Progenitor cell of endocrine pancreas (in vitro differentiated cells): ENCODE results near the gene ZNF552. TPM values are rescaled to one million over a fixed set of nuclear protein-coding genes. Genes with fewer than 3 reads are reported as not detected.
"Not testable (repeated sequence)": the region's sequence is repeated elsewhere in the genome, so short reads cannot be mapped to it uniquely, and the experiment has no call there.

Source experiments
- DNase-seq: peaks from one replicate; pipeline ENCODE4 v3.0.0; 2021; ENCODE audit warnings: low spot score; ENCODE audit not compliant: unreplicated experiment
- H3K27ac Mint-ChIP-seq: 2 replicates; pipeline ENCODE4 v1.8.0; 2021; ENCODE audit warnings: mild to moderate bottlenecking, moderate library complexity, mixed read lengths
- H3K27me3 Mint-ChIP-seq: 2 replicates; pipeline ENCODE4 v1.8.0; 2021; ENCODE audit warnings: mixed read lengths
- H3K36me3 Mint-ChIP-seq: 2 replicates; pipeline ENCODE4 v1.8.0; 2022; ENCODE audit warnings: mixed read lengths; ENCODE audit not compliant: insufficient read depth
- H3K4me1 Mint-ChIP-seq: 2 replicates; pipeline ENCODE4 v1.8.0; 2021; ENCODE audit warnings: low read depth, mixed read lengths
- H3K4me3 Mint-ChIP-seq: 2 replicates; pipeline ENCODE4 v1.8.0; 2021; ENCODE audit warnings: low read depth, mild to moderate bottlenecking, moderate library complexity, mixed read lengths
- H3K9me3 Mint-ChIP-seq: 2 replicates; pipeline ENCODE4 v1.8.0; 2021; ENCODE audit warnings: low read depth, mixed read lengths
- CTCF ChIP-seq: fragments of 200-600 bp; sonication (generic); IDR thresholded peaks from one replicate; pipeline ENCODE4 v1.5.0; 2021; ENCODE audit warnings: antibody characterized with exemption, mild to moderate bottlenecking; ENCODE audit not compliant: unreplicated experiment
- total RNA-seq: library from RNA; stranded (reverse); gene quantifications from 2 replicates; pipeline ENCODE4 v1.2.1, GENCODE V29; 2021

ZNF552 gene
- total RNA-seq, 1 donor from 2014 or later, result 27.9 TPM

DNA sequence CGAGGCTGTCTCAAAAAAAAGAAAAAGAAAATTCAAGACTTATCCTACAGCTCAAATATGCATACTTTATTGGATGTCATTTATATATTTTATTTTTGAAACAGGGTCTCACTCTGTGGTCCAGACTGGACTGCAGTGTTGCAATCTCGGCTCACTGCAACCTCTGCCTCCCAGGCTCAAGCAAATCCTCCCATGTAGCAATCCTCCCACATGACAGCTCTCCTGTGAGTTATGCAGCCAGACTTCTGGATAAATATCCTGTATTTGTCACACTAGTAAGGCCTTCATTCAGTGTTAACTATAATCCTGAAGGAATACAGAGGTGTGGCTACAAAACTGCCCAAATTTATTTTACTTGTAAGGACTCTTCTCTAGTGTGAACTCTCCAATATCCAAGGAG lies 7.2 kb downstream of the ZNF552 start:
- Mint-ChIP-seq H3K27ac (no peak overlapping the region), H3K36me3 (peaks cover 27% of the 10 kb centered on the region), H3K27me3 (no peaks in the 10 kb centered on the region), H3K4me1 (peaks cover 50% of the 10 kb centered on the region), H3K9me3 (no peaks in the 10 kb centered on the region), H3K4me3 (no peak overlapping the region)
- DNase-seq, result no peak
- TF ChIP-seq CTCF, result no peak

- no peak for TF ChIP-seq CTCF
- H3K9me3 Mint-ChIP-seq, result no peaks in the 10 kb centered on the region
- DNase-seq, result peak; percentile 34
These were observed 11.0 kb downstream of the ZNF552 start for GRCh38 chr19:57803594-57804325.

DNA sequence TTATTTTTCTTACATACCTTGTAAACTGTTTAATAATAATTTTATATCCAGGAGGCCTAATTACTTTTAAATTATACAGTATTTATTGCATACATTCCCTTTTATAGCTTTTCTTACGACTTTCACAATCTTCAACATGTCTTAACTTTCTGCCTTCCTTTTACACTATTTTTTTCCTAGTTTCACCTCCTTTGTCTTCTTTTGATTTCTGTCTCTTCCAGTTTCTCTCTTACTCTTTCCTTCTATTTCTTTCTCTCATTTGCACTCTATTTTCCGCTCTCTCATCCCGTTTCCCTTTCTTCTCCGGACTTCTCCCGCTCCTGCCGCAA lies 11.5 kb downstream of the ZNF552 start:
- Mint-ChIP-seq H3K27me3 (no peaks in the 10 kb centered on the region), H3K4me1 (peaks cover 47% of the 10 kb centered on the region), H3K36me3 (peaks cover 23% of the 10 kb centered on the region), H3K27ac (peak overlapping the region; percentile 97), H3K9me3 (no peaks in the 10 kb centered on the region), H3K4me3 (peak overlapping the region; percentile 80)
- DNase-seq, result no peak
- TF ChIP-seq CTCF, result no peak

More at GRCh38 chr19:57803594-57804325, 11.0 kb downstream of the ZNF552 start:
- H3K36me3 Mint-ChIP-seq, result peaks cover 24% of the 10 kb centered on the region
- H3K4me1 Mint-ChIP-seq, result peaks cover 47% of the 10 kb centered on the region
- H3K27ac Mint-ChIP-seq, result peak overlapping the region; percentile 97
- peak overlapping the region; percentile 80 for H3K4me3 Mint-ChIP-seq
- no peaks in the 10 kb centered on the region for H3K27me3 Mint-ChIP-seq

GRCh38 chr19:57802269-57802668 lies 12.4 kb downstream of the ZNF552 start:
- H3K27me3 Mint-ChIP-seq, result no peaks in the 10 kb centered on the region
- DNase-seq, result no peak
- H3K9me3 Mint-ChIP-seq, result no peaks in the 10 kb centered on the region
- TF ChIP-seq CTCF, result no peak
- H3K4me1 Mint-ChIP-seq, result peaks cover 47% of the 10 kb centered on the region
- peak overlapping the region; percentile 90 for H3K27ac Mint-ChIP-seq
- H3K36me3 Mint-ChIP-seq, result peaks cover 19% of the 10 kb centered on the region
- H3K4me3 Mint-ChIP-seq, result peak overlapping the region; percentile 31

DNA sequence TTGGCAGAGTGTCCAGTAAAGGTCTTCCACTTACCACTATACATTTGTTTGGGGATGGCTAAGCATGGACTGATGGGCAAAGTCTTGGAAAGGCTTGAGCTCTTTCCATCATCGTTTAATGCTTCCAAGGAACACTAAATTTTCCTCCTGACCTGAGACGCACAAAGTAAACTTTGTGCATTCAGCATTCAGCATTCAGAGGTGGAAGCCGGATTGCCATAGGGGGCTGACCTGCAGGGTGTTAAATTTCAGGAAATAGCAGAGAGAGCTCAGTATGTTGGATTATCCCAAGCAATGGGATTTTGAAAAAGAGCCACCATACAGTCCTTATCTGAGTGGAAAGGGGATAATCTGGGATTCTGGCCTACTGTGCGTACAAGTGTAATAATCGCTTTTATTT lies 14.0 kb downstream of the ZNF552 start:
- Mint-ChIP-seq H3K4me3 (no peak overlapping the region), H3K9me3 (no peaks in the 10 kb centered on the region), H3K27me3 (no peaks in the 10 kb centered on the region), H3K27ac (peak overlapping the region; percentile 90), H3K36me3 (peaks cover 20% of the 10 kb centered on the region), H3K4me1 (peaks cover 46% of the 10 kb centered on the region)
- no peak for TF ChIP-seq CTCF
- DNase-seq, result no peak

DNA sequence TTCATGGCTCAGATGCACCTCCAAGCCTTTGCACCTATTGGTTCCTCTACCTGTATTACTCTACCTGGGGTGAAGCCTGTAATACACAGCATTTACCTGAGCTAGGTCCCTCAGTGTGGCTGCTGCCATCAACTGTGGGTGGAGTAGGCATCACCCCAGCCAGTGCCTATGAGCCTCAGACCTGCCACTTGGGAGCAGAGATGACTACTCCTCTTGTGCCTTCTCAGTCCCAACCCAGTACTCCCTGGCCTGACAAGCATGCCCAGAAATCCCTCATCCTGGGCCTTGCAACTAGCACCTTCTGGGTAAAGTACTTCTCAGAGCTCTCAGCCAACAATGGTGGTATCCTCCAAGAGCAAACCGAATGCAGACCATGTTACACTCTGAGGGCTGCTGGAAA lies 18.1 kb downstream of the ZNF552 start:
- H3K27ac Mint-ChIP-seq, result peak overlapping the region; percentile 69
- not testable (repeated sequence) for H3K4me3 Mint-ChIP-seq, H3K27me3 Mint-ChIP-seq, H3K9me3 Mint-ChIP-seq, DNase-seq
- H3K4me1 Mint-ChIP-seq, result peaks cover 18% of the 10 kb centered on the region
- peaks cover 21% of the 10 kb centered on the region for H3K36me3 Mint-ChIP-seq
